D721Med (cell line): ENCODE results near the gene TMCC2.

ENCODE experiments used
- DNase-seq: peaks from one replicate; pipeline ENCODE4 v3.0.0; 2011; ENCODE audit warnings: low spot score; ENCODE audit not compliant: insufficient read length
- FAIRE-seq: peaks from 2 replicates; lab custom pipeline; 2011; peaks lifted over from hg19 to GRCh38; lab: Jason Lieb, UNC
- TF ChIP-seq, protein P1 (sequence below): IDR thresholded peaks from 2 replicates; pipeline ENCODE4 v1.5.1; 2012; ENCODE audit warnings: mild to moderate bottlenecking, control low read depth; ENCODE audit not compliant: insufficient read depth; ENCODE audit errors: missing control alignments

The TMCC2 gene

DNA sequence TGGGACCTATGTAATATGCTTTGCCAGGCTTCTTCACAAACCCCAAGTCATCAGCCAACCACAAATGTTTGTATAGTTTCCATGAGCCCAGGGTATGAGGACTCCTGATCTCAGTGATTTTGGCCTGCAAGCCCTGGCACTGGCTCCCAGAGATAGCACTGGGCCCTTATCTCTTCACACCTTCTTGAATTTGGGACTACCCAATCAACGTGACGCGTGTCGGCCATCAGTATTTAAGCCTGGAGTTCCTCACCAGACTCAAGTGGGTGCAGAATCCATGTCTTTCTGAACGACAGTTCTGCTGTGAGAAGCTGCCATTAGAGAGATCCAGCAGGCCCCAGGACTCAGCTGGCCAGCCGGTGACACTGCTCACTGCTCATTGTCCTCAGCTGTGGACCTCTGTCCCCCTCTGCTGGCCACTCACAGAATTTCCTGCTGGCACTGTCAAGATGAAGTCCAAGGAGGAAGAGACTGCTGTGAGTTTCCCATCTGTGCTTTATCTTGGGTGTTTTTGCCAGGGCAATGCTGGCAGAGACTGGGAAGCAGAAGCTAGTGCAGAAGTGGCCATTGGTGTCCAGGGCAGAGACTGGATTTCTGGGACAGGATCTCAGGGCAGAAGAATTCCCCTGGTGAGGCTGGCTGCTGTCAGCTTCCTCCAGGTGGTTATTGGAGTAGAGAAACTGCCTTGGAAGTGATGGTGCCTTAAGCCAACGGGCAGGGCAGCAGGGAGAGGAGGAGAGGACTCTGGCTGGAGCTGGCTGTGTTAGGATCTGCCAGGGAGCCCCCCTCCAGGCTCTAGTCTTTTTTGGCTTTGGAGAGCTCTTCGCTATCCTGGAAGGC lies 28.4 kb downstream of the TMCC2 start:
- DNase-seq (no peak), FAIRE-seq (peak; percentile 84)
- TF ChIP-seq, protein P1, sequence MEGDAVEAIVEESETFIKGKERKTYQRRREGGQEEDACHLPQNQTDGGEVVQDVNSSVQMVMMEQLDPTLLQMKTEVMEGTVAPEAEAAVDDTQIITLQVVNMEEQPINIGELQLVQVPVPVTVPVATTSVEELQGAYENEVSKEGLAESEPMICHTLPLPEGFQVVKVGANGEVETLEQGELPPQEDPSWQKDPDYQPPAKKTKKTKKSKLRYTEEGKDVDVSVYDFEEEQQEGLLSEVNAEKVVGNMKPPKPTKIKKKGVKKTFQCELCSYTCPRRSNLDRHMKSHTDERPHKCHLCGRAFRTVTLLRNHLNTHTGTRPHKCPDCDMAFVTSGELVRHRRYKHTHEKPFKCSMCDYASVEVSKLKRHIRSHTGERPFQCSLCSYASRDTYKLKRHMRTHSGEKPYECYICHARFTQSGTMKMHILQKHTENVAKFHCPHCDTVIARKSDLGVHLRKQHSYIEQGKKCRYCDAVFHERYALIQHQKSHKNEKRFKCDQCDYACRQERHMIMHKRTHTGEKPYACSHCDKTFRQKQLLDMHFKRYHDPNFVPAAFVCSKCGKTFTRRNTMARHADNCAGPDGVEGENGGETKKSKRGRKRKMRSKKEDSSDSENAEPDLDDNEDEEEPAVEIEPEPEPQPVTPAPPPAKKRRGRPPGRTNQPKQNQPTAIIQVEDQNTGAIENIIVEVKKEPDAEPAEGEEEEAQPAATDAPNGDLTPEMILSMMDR, result peak; percentile 100

GRCh38 chr1:205256951-205257625 lies 29.3 kb downstream of the TMCC2 start:
- DNase-seq, result peak; percentile 95
- TF ChIP-seq, protein P1, result no peak
- no peak for FAIRE-seq

- DNase-seq (no peak), FAIRE-seq (no peak)
- TF ChIP-seq, protein P1, result no peak
Observed at GRCh38 chr1:205257735-205258134, 30.0 kb downstream of the TMCC2 start.

DNA sequence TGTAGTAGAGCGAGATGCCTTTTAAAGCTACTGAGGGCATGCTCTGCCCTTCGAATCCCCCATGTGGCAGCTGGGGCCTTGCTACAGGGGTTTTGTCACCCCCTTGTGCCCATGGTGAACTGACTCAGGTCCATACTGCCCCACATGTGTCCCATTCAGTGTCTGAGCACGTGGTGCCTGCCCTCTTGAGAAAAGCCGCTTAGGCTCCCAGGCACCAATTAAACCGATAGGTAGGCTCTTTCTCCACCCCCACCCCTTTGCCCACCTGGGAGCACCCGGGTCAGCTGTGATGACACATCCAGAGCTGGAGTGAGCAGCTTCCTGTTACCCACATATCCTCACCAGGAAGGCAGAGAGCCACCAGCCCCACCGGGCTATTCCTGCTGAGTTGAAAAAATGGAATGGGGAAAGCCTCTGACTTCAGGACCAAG lies 30.5 kb downstream of the TMCC2 start:
- FAIRE-seq (peak; percentile 82), DNase-seq (peak; percentile 87)
- TF ChIP-seq, protein P1, result peak; percentile 18

DNA sequence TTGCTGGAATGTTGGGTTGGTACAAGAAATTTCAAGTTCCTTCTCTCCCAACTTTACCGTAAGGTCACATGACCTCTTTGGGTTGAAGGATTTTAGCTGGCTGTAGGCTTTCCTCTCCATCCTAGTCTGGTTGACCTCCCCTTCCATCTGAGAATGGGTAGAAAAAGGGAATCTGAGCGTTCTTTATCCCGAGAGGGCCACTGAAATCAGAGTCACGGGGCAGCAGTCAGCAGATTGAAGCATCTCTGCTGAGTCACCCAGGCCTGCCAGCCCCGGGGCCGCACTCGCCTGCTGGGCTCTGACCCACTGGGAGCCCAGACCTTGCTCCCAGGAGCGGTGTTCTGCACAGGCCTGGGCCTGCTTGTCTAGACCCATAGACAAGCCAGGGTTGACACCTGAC lies 31.0 kb downstream of the TMCC2 start:
- TF ChIP-seq, protein P1, result no peak
- FAIRE-seq (no peak), DNase-seq (no peak)

GRCh38 chr1:205259324-205259832 lies 31.6 kb downstream of the TMCC2 start:
- TF ChIP-seq, protein P1, result no peak
- FAIRE-seq (peak; percentile 21), DNase-seq (peak; percentile 77)
